ENCODE measurements around the gene LHPP.

GRCh38 chr10:124458889-124459288 is 2.7 kb upstream of the LHPP start:
- no peak for TF ChIP-seq POLR2A (IDR thresholded peaks at IDR 0.05)
- TF ChIP-seq CTCF (IDR thresholded peaks at IDR 0.05) = no peak
